ENCODE measurements around the gene CYTH3. TPM values are rescaled to one million over a fixed set of nuclear protein-coding genes. Genes with fewer than 3 reads are reported as not detected.

CYTH3 gene
- polyA plus RNA-seq, 2 of the 4 experiments (the other 2 are of a cell fraction): 18.6 to 24.2 TPM

DNA sequence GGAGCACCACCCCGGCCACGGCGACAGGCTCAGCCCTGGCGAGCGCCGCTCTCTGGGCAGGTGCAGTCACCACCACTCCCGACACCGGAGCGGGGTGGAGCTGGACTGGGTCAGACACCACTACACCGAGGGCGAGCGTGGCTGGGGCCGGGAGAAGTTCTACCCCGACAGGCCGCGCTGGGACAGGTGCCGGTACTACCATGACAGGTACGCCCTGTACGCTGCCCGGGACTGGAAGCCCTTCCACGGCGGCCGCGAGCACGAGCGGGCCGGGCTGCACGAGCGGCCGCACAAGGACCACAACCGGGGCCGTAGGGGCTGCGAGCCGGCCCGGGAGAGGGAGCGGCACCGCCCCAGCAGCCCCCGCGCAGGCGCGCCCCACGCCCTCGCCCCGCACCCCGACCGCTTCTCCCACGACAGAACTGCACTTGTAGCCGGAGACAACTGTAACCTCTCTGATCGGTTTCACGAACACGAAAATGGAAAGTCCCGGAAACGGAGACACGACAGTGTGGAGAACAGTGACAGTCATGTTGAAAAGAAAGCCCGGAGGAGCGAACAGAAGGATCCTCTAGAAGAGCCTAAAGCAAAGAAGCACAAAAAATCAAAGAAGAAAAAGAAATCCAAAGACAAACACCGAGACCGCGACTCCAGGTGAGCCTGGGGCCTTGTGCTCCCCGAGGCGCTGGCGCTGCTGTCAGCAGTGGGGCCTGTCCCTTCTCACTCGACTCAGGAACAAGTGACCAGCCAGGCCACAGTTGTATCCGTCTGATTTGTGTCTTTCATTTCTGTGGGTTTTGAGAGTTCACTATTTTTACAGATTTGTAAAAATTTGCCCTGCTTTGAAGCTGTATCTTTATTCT is 117.7 kb downstream of the CYTH3 start:
- CTCF ChIA-PET: interaction anchor here (1.4 to 2.9 kb wide), 2 partner anchors 10 to 169 kb away, joined by 3 to 20 read pairs; no protein-coding TSS in a partner anchor
- no peak for ATAC-seq
- no peak overlapping the region for H3K4me2 ChIP-seq
- no peak for FAIRE-seq
- WGBS (ENCODE audit: missing lambda C conversion rate): 96% methylated on average over 36 of the region's 64 CpGs
- no peak for DNase-seq (ENCODE audit: low read depth in 1 of 2, low spot score in 1 of 2)
- no peak for TF ChIP-seq BHLHE40 (IDR thresholded peaks at IDR 0.05; ENCODE audit: low read depth, low read length)
- TF ChIP-seq HOXA7 (CRISPR knock-in tag; IDR thresholded peaks at IDR 0.05): no peak
- TF ChIP-seq, protein P1, sequence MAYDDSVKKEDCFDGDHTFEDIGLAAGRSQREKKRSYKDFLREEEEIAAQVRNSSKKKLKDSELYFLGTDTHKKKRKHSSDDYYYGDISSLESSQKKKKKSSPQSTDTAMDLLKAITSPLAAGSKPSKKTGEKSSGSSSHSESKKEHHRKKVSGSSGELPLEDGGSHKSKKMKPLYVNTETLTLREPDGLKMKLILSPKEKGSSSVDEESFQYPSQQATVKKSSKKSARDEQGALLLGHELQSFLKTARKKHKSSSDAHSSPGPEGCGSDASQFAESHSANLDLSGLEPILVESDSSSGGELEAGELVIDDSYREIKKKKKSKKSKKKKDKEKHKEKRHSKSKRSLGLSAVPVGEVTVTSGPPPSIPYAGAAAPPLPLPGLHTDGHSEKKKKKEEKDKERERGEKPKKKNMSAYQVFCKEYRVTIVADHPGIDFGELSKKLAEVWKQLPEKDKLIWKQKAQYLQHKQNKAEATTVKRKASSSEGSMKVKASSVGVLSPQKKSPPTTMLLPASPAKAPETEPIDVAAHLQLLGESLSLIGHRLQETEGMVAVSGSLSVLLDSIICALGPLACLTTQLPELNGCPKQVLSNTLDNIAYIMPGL (CRISPR knock-in tag; IDR thresholded peaks at IDR 0.05; ENCODE audit: borderline replicate concordance): no peak
- no peak for TF ChIP-seq TP53 (CRISPR knock-in tag; IDR thresholded peaks at IDR 0.05)
- no peak for TF ChIP-seq JUN (IDR thresholded peaks at IDR 0.05)
- no peak for TF ChIP-seq PBX3 (IDR thresholded peaks at IDR 0.05)
- no peak for TF ChIP-seq RFX5 (IDR thresholded peaks at IDR 0.05)
- no peak for TF ChIP-seq KDM5A (IDR thresholded peaks at IDR 0.05)
- no peak for TF ChIP-seq TFCP2L1 (CRISPR knock-in tag; IDR thresholded peaks at IDR 0.05)
- no peak for TF ChIP-seq FOSL2 (IDR thresholded peaks at IDR 0.05)
- no peak for TF ChIP-seq FOSL2 (CRISPR knock-in tag; IDR thresholded peaks at IDR 0.05)
- no peak for TF ChIP-seq RAD21 (conservative IDR thresholded peaks at IDR 0.05 in 1 of 2, IDR thresholded peaks at IDR 0.05 in 1 of 2)
- TF ChIP-seq, protein P2, sequence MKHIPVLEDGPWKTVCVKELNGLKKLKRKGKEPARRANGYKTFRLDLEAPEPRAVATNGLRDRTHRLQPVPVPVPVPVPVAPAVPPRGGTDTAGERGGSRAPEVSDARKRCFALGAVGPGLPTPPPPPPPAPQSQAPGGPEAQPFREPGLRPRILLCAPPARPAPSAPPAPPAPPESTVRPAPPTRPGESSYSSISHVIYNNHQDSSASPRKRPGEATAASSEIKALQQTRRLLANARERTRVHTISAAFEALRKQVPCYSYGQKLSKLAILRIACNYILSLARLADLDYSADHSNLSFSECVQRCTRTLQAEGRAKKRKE (CRISPR knock-in tag; IDR thresholded peaks at IDR 0.05; ENCODE audit: low read depth): no peak
- TF ChIP-seq ESRRA (IDR thresholded peaks at IDR 0.05; ENCODE audit: borderline replicate concordance, low read length): no peak
- TF ChIP-seq KDM1A (IDR thresholded peaks at IDR 0.05; ENCODE audit: low read depth): no peak
- no peak for TF ChIP-seq CBX2 (IDR thresholded peaks at IDR 0.05; ENCODE audit: borderline replicate concordance, low read depth)
- H3K27ac ChIP-seq: no peak overlapping the region
- H3K4me3 ChIP-seq: no peak overlapping the region
- H3K9me3 ChIP-seq: no peaks in the 10 kb centered on the region
- H3K4me1 ChIP-seq: no peaks in the 10 kb centered on the region
- POLR2A ChIA-PET: no interaction called here

- POLR2A ChIA-PET: no interaction called here
- no peak overlapping the region for H3K4me3 ChIP-seq
- H3K27ac ChIP-seq: no peak overlapping the region
- 95% methylated on average over 62 of the region's 91 CpGs for WGBS (ENCODE audit: missing lambda C conversion rate)
- no peak for ATAC-seq
- H3K4me1 ChIP-seq: no peaks in the 10 kb centered on the region
- CTCF ChIA-PET: interaction anchor here (0.7 to 1.8 kb wide), 4 partner anchors 13 to 169 kb away, joined by 3 to 6 read pairs (median 4); no protein-coding TSS in a partner anchor
- no peak for DNase-seq (ENCODE audit: low read depth in 1 of 2, low spot score in 1 of 2)
- no peak for FAIRE-seq
- H3K4me2 ChIP-seq: no peak overlapping the region
- H3K9me3 ChIP-seq: no peaks in the 10 kb centered on the region
- no peak for TF ChIP-seq BCL3 (IDR thresholded peaks at IDR 0.05)
- TF ChIP-seq RAD21 (conservative IDR thresholded peaks at IDR 0.05 in 1 of 2, IDR thresholded peaks at IDR 0.05 in 1 of 2): no peak
- no peak for TF ChIP-seq CEBPB (IDR thresholded peaks at IDR 0.05)
- TF ChIP-seq MYC (IDR thresholded peaks at IDR 0.05; ENCODE audit: borderline replicate concordance, low read length): no peak
- TF ChIP-seq RARB (CRISPR knock-in tag; IDR thresholded peaks at IDR 0.05): no peak
- TF ChIP-seq ZSCAN20 (CRISPR knock-in tag; IDR thresholded peaks at IDR 0.05): no peak
- TF ChIP-seq, protein P3, sequence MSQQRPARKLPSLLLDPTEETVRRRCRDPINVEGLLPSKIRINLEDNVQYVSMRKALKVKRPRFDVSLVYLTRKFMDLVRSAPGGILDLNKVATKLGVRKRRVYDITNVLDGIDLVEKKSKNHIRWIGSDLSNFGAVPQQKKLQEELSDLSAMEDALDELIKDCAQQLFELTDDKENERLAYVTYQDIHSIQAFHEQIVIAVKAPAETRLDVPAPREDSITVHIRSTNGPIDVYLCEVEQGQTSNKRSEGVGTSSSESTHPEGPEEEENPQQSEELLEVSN (IDR thresholded peaks at IDR 0.05; ENCODE audit: borderline replicate concordance, low read depth): no peak
- no peak for TF ChIP-seq HOXB5 (CRISPR knock-in tag; IDR thresholded peaks at IDR 0.05)
- TF ChIP-seq ZNF302 (CRISPR knock-in tag; IDR thresholded peaks at IDR 0.05): no peak
- no peak for TF ChIP-seq CHD2 (IDR thresholded peaks at IDR 0.05; ENCODE audit: low read length, partially characterized antibody)
- TF ChIP-seq SREBF2 (IDR thresholded peaks at IDR 0.05): no peak
- TF ChIP-seq MAX (IDR thresholded peaks at IDR 0.05): no peak
- TF ChIP-seq SMC3 (IDR thresholded peaks at IDR 0.05): no peak
- no peak for TF ChIP-seq ESRRA (IDR thresholded peaks at IDR 0.05; ENCODE audit: borderline replicate concordance, low read length)
- TF ChIP-seq POLR2AphosphoS2 (conservative IDR thresholded peaks at IDR 0.05; ENCODE audit: low read length): no peak
- no peak for TF ChIP-seq BHLHE40 (IDR thresholded peaks at IDR 0.05; ENCODE audit: low read depth, low read length)
- TF ChIP-seq GATA3 (IDR thresholded peaks at IDR 0.05; ENCODE audit: borderline replicate concordance): no peak
- no peak for TF ChIP-seq JUN (IDR thresholded peaks at IDR 0.05)
Observed at GRCh38 chr7:6153646-6154541, 118.5 kb downstream of the CYTH3 start.

Data from A549 (cell line).